ENCODE data around the gene PRDM9.
"Not testable (repeated sequence)": the region's sequence is repeated elsewhere in the genome, so short reads cannot be mapped to it uniquely, and the experiment has no call there.

Gene PRDM9

GRCh38 chr5:23496576-23496975 lies 10.8 kb upstream of the PRDM9 start:
- no peak for DNase-seq (ENCODE audit: low read depth)
- no peak overlapping the region for H3K4me3 ChIP-seq (ENCODE audit: low read depth, low read length)

GRCh38 chr5:23506329-23507236 lies 826 bp upstream of the PRDM9 start:
- no peak overlapping the region for H3K4me3 ChIP-seq (ENCODE audit: low read depth, low read length)
- DNase-seq (ENCODE audit: low read depth) = no peak
- no peak for TF ChIP-seq CTCF (IDR thresholded peaks at IDR 0.05; ENCODE audit: low read depth, low read length, missing control alignments)

More at GRCh38 chr5:23496576-23496975, 10.8 kb upstream of the PRDM9 start:
- TF ChIP-seq CTCF (IDR thresholded peaks at IDR 0.05; ENCODE audit: low read depth, low read length, missing control alignments) = no peak

- not testable (repeated sequence) for DNase-seq (ENCODE audit: low read depth); H3K4me3 ChIP-seq (ENCODE audit: low read depth, low read length)
Observed at GRCh38 chr5:23510434-23510833, 3.0 kb downstream of the PRDM9 start.

- H3K4me3 ChIP-seq (ENCODE audit: low read depth, low read length) = no peak overlapping the region
- TF ChIP-seq CTCF (IDR thresholded peaks at IDR 0.05; ENCODE audit: low read depth, low read length, missing control alignments) = no peak
- no peak for DNase-seq (ENCODE audit: low read depth)
Observed at GRCh38 chr5:23522553-23522952, 15.1 kb downstream of the PRDM9 start.

GRCh38 chr5:23523031-23523430 lies 15.6 kb downstream of the PRDM9 start:
- DNase-seq (ENCODE audit: low read depth) = no peak
- no peak overlapping the region for H3K4me3 ChIP-seq (ENCODE audit: low read depth, low read length)
- no peak for TF ChIP-seq CTCF (IDR thresholded peaks at IDR 0.05; ENCODE audit: low read depth, low read length, missing control alignments)

GRCh38 chr5:23523998-23524397 lies 16.6 kb downstream of the PRDM9 start:
- TF ChIP-seq CTCF (IDR thresholded peaks at IDR 0.05; ENCODE audit: low read depth, low read length, missing control alignments) = no peak
- no peak for DNase-seq (ENCODE audit: low read depth)
- no peak overlapping the region for H3K4me3 ChIP-seq (ENCODE audit: low read depth, low read length)

GRCh38 chr5:23525751-23526150 lies 18.3 kb downstream of the PRDM9 start:
- H3K4me3 ChIP-seq (ENCODE audit: low read depth, low read length) = no peak overlapping the region
- DNase-seq (ENCODE audit: low read depth) = no peak
- no peak for TF ChIP-seq CTCF (IDR thresholded peaks at IDR 0.05; ENCODE audit: low read depth, low read length, missing control alignments)

GRCh38 chr5:23526616-23527015 lies 19.2 kb downstream of the PRDM9 start:
- not testable (repeated sequence) for H3K4me3 ChIP-seq (ENCODE audit: low read depth, low read length); DNase-seq (ENCODE audit: low read depth)

GRCh38 chr5:23527216-23527920 lies 20.0 kb downstream of the PRDM9 start:
- H3K4me3 ChIP-seq (ENCODE audit: low read depth, low read length); DNase-seq (ENCODE audit: low read depth): not testable (repeated sequence)

Measured in GM12864 (cell line).